NCI-H69 (cell line): ENCODE results near the gene ITFG1.

Experiments used
- DNase-seq: peaks from one replicate; lab custom pipeline; 2025; lab: John Stamatoyannopoulos, UW

ITFG1 gene

DNA sequence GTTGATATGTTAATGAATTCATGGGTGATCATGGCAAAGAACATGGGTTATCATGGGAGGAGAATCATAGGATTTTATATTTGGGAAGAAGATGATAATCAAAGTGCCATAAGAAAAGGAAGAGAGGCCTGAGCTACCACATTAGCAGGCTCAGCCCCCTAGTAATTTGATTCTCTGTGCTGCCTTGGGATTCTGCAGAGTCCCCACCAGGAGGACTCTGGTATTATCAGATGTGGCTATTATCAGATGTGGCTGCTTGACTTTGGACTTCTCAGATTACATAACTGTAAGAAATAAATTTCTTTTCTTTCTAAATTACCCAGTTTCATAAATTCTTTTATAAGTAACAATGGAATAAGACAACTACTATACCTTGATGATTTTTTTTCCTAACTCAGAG is 137.6 kb downstream of the ITFG1 start:
- no peak for DNase-seq

DNA sequence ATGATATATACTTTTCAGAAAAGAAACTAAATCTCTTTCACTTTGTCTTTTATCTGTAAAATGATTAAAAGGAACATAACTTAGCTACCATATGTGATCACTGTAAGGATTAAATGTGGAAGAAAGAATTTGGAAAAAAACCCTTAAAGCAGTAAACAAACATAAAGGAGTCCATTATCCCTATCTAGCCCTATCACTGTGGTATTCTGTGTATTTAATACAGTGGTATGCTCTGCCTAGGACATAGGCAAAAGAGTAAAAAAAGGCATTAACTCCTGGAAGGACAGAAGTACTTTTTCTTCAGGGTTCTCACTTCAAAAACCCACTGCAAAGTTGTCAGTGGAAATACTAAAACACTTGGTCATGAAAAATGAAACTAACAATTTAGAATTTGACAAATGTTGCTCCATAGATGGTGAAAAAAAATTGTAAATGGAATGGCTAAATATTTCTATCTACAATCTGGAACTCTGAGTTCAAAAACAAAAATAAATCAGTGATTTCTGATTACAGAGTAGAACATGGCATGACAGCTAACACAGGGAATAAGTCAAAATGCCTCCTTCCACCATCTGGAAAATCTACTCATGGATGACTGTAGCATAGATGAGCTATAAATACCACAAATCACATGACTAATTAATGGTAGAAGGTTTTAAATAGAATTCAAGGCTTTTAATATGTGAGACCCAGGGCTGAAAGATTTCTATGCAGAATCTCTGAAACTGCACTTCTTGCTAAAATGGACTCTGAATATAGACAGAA is 140.1 kb downstream of the ITFG1 start:
- no peak for DNase-seq

DNA sequence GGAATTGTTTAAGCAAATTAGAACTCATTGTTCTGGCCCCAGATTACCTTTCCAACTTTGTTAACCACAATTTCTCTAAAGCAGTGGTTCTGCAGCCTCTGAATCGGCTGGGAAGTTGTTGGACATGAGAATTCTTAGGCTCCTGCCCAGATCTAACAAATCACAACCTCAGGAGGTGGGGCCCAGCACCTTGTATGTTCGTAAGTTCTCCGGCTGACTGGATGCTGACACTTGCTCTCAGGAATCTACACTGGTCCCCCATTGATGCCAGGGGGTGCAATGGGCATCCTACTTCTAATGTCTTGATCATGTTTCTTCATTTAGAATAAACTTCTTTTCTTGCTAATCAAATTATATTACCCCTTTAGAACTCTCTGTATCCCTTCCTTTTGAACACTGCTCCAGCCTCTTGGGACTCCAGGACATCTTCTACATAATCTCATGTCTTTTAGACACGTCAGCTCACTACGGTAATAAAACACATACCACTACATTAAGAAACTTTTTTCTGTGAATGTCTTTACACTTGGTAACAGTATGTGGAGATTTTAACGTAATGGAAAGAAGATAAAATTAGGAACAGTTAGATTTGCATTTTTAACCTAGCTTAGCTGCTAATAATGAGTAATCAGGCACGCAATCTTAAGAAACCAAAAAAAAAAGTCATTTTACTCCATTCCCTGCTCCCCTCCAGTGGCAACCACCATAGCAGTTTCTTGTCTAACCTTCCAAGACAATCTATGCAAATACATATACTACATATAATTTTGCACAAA is 143.2 kb downstream of the ITFG1 start:
- DNase-seq = no peak

DNA sequence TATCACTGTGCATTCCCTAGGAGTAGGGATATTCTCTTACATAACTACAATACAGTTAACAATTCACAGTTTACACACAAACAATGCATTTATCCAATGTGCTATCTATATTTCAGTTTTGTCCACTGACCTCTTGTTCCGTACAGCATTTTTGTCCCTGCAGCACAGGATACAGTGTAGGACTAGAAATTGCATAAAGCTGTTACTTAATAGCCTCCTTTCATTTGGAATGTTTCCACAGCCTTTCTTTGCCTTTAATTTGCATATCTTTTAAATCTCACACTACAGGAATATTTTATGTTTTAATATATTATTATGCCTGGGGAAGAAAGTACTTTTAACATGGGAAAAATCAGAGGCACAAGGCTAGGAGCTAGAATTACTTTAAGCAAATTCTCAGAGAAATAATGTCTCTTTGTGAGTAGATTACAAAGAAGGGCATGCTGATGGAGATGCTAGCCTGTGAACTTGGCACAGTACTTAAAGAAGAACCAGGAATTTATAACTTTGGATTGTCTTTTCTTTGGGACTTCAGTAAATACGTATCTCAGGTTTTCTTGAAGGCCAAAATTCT is 144.3 kb downstream of the ITFG1 start:
- no peak for DNase-seq

DNA sequence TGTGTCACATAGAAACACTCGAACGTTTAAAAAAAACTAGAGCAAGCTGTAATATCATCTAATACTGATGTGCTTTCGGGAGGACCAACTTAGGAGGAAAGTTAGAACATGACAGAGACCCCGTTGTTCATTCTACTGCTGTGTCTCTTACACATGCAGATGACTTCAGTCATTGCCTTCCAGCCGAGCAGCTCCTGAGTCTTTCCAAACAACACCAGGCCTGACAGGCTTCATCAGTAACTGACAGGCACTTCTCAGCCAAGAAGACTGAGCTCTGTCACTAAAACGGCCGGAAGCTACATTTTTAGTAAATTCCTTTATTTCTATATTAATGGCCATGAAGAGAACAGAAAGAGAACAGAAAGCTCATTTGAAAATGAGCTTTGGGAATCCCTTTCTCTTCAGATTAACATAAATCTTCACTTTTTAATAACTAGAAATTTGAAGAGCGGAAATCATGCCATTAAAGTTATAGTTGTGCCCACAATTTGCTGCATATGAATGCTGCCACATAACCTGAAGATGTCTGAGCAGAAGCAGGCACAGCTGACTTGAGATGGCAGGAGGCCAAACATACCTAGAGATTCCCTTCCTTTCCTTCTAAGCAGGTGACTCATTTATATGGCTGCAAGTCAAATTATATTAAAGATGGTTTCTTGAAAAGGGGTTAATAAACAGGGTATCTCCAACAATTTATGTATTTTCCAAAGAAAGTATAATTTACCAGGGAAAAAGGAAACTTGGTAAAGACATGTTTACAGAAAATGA is 148.9 kb downstream of the ITFG1 start:
- peak; percentile 12 for DNase-seq

DNA sequence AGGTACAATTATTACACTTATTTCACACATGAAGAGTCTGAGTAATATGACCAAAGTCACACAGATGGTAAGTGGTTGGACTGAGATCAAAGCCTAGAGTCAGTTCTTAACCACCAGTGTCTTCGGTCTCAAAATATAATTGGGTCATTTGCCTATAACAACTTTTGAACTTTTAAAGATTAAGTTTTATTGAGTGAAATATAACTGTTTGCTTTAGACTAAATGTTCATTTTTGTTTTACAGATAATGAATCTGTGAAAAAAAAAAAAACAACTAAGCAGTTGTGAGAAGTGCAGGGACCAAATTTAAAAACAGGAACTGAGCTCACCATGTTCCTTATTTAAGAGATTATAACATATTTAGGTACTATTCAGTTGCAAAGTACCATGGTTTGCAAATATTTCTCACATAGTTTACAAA is 150.1 kb downstream of the ITFG1 start:
- no peak for DNase-seq

DNA sequence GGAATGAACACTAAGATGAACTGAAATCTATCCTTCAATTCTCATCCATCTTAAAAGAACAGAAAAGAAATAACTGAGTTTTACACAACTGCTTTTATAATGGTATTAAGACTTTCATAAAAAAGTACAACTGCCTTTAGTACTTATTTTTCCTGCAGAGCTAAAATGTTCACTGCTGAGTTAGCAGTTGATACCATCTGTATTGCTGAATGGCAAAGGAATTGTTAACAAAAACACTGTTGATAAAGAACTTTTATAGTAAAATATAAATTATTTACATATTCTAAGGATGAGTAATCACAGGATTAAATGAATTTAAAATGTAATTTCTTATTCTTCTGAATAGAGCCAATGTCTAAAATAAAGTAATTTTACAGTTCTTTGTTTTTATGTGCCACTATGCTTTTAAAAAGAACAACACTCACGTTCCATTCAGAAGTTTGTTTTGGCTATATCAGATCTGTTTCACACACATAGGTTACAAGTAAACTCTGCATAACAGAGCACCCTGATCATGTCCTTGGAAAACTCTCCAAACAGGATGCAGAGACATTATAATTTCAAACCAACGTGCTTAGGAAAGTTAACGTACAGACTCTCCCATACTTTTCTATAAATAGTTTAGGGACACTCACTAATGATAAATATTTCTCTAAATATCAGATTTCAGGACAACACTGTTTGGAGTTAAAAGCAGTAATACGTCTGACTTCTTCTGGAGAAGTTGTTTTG is 151.1 kb downstream of the ITFG1 start:
- no peak for DNase-seq

DNA sequence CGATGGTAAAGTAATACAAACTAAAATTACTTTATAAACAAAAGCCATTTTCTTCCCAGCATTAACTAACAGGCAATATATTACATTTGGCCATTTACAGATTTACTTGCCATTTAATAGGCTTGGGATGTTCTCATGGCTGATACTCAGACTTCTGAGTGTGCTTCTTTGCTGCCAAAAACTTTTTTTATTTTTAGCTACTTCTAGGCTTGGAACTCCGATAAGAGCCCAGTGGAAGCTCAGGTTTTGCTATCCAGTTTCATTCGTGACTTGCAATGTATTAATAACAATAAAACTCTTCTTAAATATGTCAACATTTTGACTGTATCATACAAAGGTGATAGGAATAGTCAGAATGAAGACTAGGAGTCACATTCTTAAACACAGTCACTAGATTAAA is 152.3 kb downstream of the ITFG1 start:
- DNase-seq = no peak

DNA sequence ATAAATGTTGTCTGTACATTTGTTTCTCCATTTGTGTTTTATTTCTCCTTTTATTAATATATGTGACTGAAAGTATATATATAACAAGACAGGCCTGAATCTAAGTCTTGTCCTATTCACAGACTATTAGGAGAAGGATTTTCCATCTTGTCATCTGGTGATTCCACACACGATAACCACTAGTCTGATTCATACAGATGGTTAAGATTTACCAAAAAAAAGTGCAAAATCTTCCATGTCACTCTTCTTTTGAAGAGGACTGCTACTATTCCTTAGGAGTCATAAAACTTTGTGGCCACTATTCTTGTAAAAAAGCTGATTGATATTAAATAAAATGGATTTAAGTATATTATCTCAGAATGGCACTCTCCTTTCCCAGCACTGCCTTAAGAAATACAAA is 156.3 kb downstream of the ITFG1 start:
- DNase-seq = no peak

DNA sequence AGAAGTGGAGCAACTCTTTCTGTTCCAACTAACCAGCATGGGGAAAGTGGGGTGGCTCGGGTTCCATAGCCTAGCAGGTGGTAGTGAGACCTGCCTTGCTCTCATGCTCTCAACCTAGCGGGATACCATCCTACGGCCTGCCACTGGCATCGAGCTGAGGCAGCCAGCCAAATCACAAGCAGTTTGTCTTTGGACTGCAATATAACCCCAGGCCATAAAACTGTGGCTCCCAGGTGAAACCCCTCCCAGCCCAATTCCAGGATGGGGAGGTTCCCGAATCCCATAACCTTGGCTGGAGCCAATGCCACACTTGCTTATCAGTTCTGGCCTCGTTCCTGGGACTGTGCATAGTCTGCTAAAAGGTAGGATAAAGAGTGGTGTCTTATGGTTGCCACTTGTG is 161.3 kb downstream of the ITFG1 start:
- no peak for DNase-seq

DNA sequence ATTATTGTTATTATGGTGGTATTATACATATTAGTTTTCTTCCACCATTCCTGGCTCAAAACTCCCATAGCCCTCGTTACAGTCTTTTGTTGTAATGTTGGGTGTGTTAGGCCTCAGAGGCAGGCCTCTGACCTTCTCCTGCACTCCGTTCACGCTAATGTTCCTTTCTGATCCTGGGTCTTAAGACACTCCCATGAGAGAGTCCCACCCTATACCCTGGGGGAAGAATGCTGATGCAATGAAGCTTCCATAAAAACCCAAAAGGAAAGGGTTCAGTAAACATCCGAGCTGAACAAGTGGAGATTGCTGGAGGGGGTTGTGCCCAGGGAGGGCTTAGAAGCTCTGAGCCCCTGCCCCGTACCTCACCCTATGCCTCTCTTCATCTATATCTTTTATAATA is 175.9 kb downstream of the ITFG1 start:
- DNase-seq = no peak

DNA sequence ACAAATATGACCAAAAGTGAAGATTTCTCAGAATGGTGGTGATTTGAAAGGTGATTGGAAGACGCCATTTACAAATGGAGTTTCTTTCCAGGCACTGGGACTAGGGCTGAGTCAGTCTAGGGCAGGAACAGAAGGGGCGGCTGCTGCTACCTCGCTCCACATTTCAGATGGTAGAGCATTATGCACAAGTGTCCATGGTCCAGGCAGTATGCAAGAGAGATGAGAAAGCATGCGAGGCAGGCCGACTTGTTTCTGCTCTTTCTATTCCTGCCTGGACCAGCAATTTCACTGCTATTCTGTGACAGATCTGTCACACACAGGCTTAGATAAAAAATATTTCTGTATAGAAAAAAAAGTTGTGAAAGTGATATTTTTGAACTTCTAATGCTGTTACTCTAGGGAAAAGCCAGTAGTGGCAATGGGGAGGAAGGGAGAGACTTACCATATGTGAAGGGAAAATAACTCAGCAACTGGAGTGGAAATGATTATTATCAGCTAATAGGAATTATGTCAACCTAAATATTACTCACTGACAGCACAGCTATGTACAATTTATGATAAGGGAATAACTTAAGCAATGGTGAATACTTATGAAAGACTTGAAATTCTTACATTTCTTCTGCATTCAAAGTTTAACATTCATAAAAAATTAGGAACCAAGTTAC is 182.4 kb downstream of the ITFG1 start:
- no peak for DNase-seq

DNA sequence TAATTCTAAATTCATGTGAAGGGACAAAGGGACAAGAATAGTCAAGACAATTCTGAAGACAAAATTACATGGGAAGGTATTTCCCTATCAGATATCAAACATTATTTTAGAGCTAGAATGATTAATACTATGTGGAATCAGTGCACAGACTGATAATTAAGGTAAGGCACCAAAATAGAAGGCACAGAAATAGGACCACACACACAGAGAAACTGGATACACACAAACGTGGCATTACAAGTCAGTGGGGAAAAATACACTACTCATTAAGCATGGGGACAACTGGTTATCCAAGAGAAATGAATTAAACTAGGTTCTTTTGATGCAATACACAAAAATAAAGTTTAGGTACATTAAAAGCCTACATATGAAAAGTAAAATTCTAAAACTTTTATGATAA is 184.3 kb downstream of the ITFG1 start:
- no peak for DNase-seq

DNA sequence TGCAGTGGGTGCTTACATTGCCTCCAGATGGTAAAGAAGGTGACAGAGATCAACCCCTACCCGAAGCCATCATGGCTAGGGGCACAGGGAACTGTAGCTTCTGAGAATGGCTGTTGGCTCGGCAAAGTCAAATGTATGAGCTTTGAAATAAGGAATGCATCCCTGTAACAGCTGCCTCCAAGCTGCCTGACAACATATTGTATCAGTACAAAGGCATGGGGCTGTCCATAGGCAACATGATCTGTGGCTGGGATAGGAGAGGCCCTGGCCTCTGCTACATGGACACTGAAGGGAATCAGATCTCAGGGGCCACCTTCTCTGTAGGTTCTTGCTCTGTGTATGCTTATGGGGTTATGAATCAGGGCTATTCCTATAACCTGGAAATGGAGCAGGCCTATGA is 197.9 kb downstream of the ITFG1 start:
- DNase-seq = no peak

DNA sequence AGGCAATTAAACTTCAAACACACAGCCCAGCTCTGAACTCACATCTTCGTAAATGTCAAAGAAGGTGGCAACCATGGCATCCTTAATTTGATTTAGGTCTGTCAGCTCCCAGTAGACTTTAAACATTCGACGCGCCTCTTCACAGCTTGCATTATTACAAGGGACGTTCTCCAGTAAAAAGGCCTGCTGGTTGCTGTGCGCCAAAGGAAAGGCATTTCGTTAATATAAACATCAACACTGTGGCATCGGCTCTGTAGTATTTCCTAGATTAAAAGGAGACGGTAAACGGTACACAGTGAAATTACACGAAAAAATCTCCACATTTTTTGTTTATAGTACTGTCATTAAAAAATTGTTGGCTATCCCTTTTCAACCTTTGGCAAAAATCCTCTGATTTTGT is 200.4 kb downstream of the ITFG1 start:
- DNase-seq = no peak

DNA sequence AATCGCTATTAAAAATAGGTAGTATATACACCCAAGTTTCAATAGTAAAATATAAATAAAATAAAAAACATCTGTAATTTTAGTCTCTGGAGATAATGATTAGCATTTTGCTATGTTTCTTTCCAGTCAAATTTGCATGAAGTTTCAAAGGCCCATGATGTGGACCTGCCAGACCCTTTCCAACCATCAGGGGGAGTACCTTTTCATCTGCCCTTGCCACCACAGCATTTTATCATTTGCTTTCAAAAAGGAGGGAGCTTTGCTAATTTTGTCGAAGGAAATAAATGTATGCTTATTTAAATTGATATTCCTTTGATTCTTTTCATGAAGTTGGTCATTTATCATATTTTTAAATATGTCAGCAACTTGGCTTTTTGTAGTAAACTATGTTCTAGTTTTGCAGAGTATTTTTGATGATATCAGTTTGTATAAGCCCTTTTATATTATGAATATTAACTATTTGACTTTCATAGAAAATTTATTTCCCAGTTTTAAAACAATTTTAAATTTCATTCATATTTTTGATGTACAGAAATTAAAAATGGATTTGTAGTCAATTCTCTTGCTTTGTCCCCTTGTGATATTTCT is 201.9 kb downstream of the ITFG1 start:
- DNase-seq = peak; percentile 29

DNA sequence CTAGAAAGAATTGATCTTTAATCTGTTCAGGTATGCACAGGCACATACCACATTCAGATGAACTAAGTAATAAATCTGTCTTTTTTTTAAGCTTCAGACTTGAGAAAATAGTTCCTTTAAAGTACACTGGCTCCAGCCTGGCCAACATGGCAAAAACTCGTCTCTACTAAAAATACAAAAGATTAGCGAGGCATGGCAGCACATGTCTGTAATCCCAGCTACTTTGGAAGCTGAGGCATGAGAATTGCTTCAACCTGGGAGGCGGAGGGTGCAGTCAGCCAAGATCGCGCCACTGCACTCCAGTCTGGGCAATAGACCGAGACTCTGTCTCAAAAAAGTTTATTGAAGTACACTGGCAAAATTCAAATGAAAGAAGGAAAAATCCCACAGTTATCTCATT is 206.1 kb downstream of the ITFG1 start:
- no peak for DNase-seq

DNA sequence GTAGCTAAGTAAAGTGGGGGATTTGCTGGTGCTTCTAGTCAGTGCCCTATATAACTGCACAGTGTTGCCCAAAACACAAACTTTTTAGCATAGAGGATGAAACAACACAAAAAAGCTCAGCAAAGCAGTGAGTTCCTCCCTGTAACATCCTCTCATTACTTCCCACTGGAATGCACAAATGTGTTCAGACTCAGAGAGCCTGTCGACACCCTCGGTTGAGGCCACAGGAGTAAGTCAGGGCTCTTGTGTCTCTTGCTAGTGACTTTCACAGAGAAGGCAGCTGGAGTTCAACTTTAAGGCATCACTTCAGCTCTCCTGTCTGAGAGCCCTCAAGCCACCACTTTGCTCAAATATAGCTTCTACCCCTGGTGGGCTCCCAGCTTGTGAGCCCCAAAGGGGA is 209.9 kb downstream of the ITFG1 start:
- no peak for DNase-seq

DNA sequence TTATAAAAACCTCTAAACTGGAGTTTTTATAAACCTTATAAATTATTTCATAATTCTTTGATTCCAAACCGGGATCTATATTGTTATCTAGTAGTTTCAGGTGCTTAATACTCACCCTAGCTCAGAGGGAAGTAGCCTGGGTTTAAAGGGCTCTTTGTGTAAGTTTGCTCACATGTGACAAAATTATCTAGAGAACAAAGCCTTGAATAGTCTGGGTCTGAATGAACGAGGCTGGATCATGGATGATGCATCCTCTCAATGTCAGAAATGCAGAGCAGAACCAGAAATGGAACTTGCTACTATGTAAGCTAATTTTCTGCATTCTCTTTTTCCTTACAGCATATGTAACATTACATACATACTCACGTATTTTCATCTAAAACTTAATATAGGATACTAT is 213.2 kb downstream of the ITFG1 start:
- peak; percentile 32 for DNase-seq

DNA sequence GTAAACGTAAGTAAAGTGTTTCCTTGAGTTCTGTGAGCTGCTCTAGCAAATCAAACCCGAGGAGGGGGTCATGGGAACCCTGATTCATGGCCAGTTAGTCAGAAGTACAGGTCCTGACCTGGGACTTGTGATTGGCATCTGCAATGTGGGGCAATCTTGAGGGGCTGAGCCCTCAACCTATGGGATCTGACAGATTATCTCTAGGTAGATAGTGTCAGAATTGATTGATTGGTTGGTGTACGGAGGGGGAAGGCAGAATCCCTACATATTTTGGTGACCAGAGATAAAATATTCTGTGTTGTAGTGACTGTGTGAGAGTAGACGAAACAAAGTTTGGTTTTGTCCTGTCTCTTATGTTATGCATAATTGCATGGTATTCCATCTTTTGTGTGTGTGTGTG is 216.7 kb downstream of the ITFG1 start:
- no peak for DNase-seq

DNA sequence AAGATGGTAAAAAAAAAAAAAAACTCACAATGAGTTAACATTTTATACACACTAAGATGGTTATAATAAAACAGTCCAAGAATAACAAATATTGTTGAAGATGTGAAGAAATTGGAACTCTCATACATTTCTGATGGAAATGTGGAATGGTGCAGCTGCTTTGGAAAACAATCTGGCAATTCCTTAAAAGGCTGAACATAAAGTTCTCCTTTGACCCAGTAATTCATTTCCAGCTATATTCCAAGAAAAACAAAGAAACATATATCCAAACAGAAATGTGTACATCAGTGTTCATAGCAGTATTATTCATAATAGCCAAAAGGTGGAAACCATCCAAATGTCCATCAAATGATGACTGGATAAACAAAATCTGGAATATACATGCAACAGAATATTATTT is 219.8 kb downstream of the ITFG1 start:
- DNase-seq = no peak
